Activated CD4-positive, alpha-beta memory T cell treated with anti-CD3 and anti-CD28 coated beads, Interleukin-2, amount 10 ng/mL, durations not matched to agents 7 days and 5 days (primary cell): ENCODE data around the gene DMD. TPM values are rescaled to one million over a fixed set of nuclear protein-coding genes. Genes with fewer than 3 reads are reported as not detected.

Experiments
- CTCF ChIA-PET: fragments of 350-600 bp; sonication (Branson Sonifier 250); formaldehyde crosslinking; loops from one replicate; lab custom pipeline; 2021; ENCODE audit warnings: antibody characterized with exemption, inconsistent platforms; lab: Charles Lee
- POLR2A ChIA-PET: fragments of 350-600 bp; sonication (Branson Sonifier 250); formaldehyde crosslinking; loops from one replicate; lab custom pipeline; 2021; ENCODE audit warnings: antibody characterized with exemption; lab: Charles Lee
- DNase-seq: peaks from one replicate; pipeline ENCODE4 v3.0.0-alpha.2; 2020
- H3K27ac Mint-ChIP-seq: one replicate; pipeline ENCODE4 v1.8.0; 2021; ENCODE audit warnings: mild to moderate bottlenecking, mixed read lengths
- H3K27me3 Mint-ChIP-seq: one replicate; pipeline ENCODE4 v1.8.0; 2021; ENCODE audit warnings: mixed read lengths
- H3K36me3 Mint-ChIP-seq: one replicate; pipeline ENCODE4 v1.8.0; 2021; ENCODE audit warnings: low read depth, mixed read lengths
- H3K4me1 Mint-ChIP-seq: one replicate; pipeline ENCODE4 v1.8.0; 2021; ENCODE audit warnings: mixed read lengths
- H3K4me3 Mint-ChIP-seq: one replicate; pipeline ENCODE4 v1.8.0; 2021; ENCODE audit warnings: mild to moderate bottlenecking, mixed read lengths
- H3K9me3 Mint-ChIP-seq: one replicate; pipeline ENCODE4 v1.8.0; 2021; ENCODE audit warnings: mixed read lengths
- total RNA-seq, 2 experiments: library from RNA; stranded (reverse); gene quantifications; one replicate each; pipeline ENCODE4 v1.2.3, GENCODE V29; 2021

The DMD gene
- total RNA-seq, 2 experiments from 2014 or later = 1.4 to 1.5 TPM

- POLR2A ChIA-PET = no interaction called here
- Mint-ChIP-seq H3K9me3 (no peaks in the 10 kb centered on the region), H3K4me3 (no peak overlapping the region), H3K4me1 (no peaks in the 10 kb centered on the region), H3K27me3 (no peaks in the 10 kb centered on the region), H3K36me3 (no peaks in the 10 kb centered on the region), H3K27ac (no peak overlapping the region)
- no peak for DNase-seq
- CTCF ChIA-PET = no interaction called here
Measured at GRCh38 chrX:32867781-32868523, 343.4 kb downstream of the DMD start.

DNA sequence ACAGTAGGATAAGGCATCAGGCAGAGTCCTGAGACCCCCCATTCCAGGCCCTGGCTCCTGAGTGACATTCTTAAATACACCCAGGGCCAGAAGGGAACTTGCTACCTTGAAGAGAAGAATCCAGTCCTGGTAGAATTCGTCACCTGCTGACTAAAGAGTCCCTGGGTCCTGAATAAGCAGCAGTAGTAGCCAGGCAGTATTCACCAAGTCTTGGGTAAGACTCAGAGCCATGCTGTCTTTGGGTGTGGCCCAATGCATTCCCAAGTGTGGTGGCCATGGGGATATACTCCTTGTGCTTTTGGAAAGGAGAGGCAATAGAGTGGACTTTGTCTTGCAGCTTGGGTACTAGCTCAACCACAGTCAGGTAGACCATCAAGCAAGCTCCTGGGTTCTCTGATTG is 359.1 kb downstream of the DMD start:
- Mint-ChIP-seq H3K27me3 (no peaks in the 10 kb centered on the region), H3K4me1 (no peaks in the 10 kb centered on the region)

DNA sequence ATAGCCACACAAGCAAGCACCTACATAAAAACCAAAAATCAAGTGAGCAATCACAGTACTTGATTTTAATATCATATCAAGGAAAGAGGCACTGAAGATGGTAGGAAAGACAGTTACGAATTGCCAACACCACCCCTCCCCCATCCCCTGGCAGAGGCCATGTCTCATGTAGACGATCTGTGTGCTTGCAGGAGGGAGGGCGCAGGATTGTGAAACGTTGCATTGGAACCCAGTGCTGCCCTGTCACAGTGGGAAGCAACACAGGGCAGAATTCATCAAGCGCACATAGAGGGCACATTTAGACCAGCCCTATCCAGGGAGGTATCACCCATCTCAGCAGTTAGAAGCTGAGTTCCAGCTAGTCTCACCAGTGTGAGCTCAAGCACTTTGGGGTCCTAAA is 359.8 kb downstream of the DMD start:
- no peak for DNase-seq
- H3K36me3 Mint-ChIP-seq = no peaks in the 10 kb centered on the region
- ChIA-PET CTCF (no interaction called here), POLR2A (no interaction called here)
- no peak overlapping the region for H3K27ac Mint-ChIP-seq
- H3K27me3 Mint-ChIP-seq = no peaks in the 10 kb centered on the region
- peaks cover 3% of the 10 kb centered on the region for H3K9me3 Mint-ChIP-seq
- no peaks in the 10 kb centered on the region for H3K4me1 Mint-ChIP-seq
- H3K4me3 Mint-ChIP-seq = no peak overlapping the region

More for the DNA sequence above, 359.1 kb downstream of the DMD start:
- Mint-ChIP-seq H3K4me3 (no peak overlapping the region), H3K9me3 (peaks cover 3% of the 10 kb centered on the region), H3K27ac (no peak overlapping the region), H3K36me3 (no peaks in the 10 kb centered on the region)
- CTCF ChIA-PET = no interaction called here
- DNase-seq = no peak
- POLR2A ChIA-PET = no interaction called here

DNA sequence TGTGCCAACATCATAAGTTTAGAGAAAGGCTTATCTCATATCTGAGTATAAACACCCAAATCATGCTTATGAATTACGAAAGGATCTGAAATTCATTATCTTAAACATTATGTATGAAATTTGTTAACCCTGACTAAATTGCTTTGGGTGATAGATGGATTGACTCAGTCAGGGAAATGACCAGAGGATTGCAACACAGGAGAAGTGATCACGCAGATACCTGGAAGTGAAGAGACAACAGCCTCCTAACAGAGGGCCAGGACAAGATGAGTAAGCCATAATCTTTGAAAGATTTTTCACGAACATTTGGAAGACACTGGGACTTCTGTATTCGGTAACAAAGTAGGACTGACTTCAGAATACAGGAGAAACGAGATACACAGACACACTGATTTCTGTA is 363.4 kb downstream of the DMD start:
- Mint-ChIP-seq H3K27ac (no peak overlapping the region), H3K36me3 (no peaks in the 10 kb centered on the region), H3K4me1 (no peaks in the 10 kb centered on the region), H3K4me3 (no peak overlapping the region), H3K9me3 (peaks cover 5% of the 10 kb centered on the region), H3K27me3 (no peaks in the 10 kb centered on the region)
- ChIA-PET CTCF (no interaction called here), POLR2A (no interaction called here)
- no peak for DNase-seq

DNA sequence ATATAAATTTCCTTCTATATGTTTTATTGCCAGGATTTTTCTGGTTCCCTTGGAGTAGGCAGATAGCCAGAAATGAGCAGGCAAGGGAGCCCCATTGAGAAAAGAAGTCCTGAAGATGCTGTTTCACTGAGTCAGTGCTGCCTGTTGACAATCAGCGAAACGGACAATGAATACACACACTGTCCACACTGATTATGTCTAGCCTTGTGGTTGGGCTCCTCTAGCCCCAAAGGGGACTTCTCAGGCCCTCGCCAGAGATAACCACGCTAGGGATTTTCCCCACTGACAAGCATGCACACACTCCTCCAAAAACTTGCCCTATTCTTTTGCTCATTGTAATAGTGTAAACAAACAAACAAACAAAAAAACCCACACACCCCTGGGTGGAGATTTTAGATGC is 369.3 kb downstream of the DMD start:
- Mint-ChIP-seq H3K27ac (no peak overlapping the region), H3K27me3 (no peaks in the 10 kb centered on the region), H3K4me3 (no peak overlapping the region), H3K36me3 (no peaks in the 10 kb centered on the region), H3K4me1 (no peaks in the 10 kb centered on the region), H3K9me3 (peaks cover 5% of the 10 kb centered on the region)
- ChIA-PET POLR2A (no interaction called here), CTCF (no interaction called here)
- no peak for DNase-seq

- H3K4me3 Mint-ChIP-seq = no peak overlapping the region
- CTCF ChIA-PET = no interaction called here
- H3K27me3 Mint-ChIP-seq = no peaks in the 10 kb centered on the region
- no peaks in the 10 kb centered on the region for H3K36me3 Mint-ChIP-seq
- POLR2A ChIA-PET = no interaction called here
- peaks cover 5% of the 10 kb centered on the region for H3K9me3 Mint-ChIP-seq
- no peak overlapping the region for H3K27ac Mint-ChIP-seq
- no peak for DNase-seq
- H3K4me1 Mint-ChIP-seq = no peaks in the 10 kb centered on the region
Measured at GRCh38 chrX:32839781-32840180, 371.6 kb downstream of the DMD start.

DNA sequence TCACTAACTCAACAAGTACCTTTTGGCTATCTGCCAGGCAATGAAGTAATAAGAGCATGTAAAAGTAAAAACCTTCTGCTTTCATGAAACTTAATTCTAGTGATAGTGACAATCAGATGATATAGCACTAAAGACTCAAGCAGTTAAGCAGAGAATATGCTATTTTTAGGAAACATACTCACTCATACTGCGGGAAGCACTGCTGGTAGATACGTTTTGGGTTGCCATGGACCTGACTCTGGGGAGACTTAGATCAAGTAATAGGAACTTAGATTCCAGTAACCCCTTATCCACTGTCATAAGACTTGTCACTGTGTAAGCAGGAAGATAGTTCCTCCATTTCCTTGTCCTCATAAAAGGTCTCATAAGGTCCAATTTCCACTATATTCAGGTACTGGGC is 386.3 kb downstream of the DMD start:
- CTCF ChIA-PET = no interaction called here

GRCh38 chrX:32804034-32804433 is 407.3 kb downstream of the DMD start:
- H3K36me3 Mint-ChIP-seq = no peaks in the 10 kb centered on the region
- H3K27me3 Mint-ChIP-seq = no peaks in the 10 kb centered on the region
- no peak overlapping the region for H3K27ac Mint-ChIP-seq
- no peaks in the 10 kb centered on the region for H3K9me3 Mint-ChIP-seq
- CTCF ChIA-PET = no interaction called here
- DNase-seq = no peak
- POLR2A ChIA-PET = no interaction called here
- H3K4me1 Mint-ChIP-seq = no peaks in the 10 kb centered on the region
- no peak overlapping the region for H3K4me3 Mint-ChIP-seq

More for the DNA sequence above, 386.3 kb downstream of the DMD start:
- Mint-ChIP-seq H3K27me3 (no peaks in the 10 kb centered on the region), H3K9me3 (no peaks in the 10 kb centered on the region), H3K4me3 (no peak overlapping the region), H3K27ac (no peak overlapping the region), H3K36me3 (no peaks in the 10 kb centered on the region), H3K4me1 (no peaks in the 10 kb centered on the region)
- POLR2A ChIA-PET = no interaction called here
- no peak for DNase-seq

DNA sequence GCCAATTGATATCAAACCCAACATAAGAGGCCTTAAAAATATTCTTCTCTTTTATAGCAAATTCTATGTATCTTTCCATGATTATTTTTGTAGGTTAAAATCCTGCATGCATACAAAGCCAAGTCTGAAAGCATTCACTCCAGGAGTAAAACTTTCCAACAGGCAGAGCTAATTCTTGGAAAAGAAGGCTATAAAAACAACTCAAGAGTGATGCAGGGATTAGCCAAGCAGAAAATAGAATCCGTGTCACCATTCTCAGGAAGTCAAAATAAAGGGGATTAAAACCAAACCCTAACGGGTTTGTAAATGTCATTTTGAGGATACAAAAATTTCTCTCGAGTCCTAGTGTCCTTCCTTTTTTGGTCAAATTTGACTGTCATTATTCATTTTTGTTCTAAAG is 412.4 kb downstream of the DMD start:
- ChIA-PET POLR2A (no interaction called here), CTCF (no interaction called here)
- H3K4me1 Mint-ChIP-seq = no peaks in the 10 kb centered on the region
- H3K27me3 Mint-ChIP-seq = no peaks in the 10 kb centered on the region
- no peaks in the 10 kb centered on the region for H3K9me3 Mint-ChIP-seq
- no peaks in the 10 kb centered on the region for H3K36me3 Mint-ChIP-seq
- no peak for DNase-seq
- no peak overlapping the region for H3K27ac Mint-ChIP-seq
- H3K4me3 Mint-ChIP-seq = no peak overlapping the region

DNA sequence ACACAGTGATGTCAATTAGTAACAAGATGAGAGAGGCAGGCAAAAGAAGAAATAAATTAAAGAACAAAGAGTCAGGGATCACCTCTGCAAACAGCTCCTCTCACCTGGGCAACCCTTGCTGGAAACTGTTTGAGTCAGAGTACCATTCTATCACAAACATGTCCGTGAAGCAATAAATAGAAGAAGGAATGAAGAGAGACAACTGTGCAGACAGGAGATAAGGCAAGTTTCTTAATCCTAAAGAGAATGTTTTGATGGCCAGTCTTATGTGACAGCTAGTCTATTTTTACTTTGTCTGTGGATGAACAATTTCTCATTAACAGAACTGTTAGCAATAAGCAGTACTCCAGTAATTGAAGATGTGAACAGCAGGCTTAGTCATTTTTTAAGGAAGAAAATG is 422.4 kb downstream of the DMD start:
- H3K4me3 Mint-ChIP-seq = no peak overlapping the region

GRCh38 chrX:32780109-32780508 is 431.2 kb downstream of the DMD start:
- Mint-ChIP-seq H3K4me3 (no peak overlapping the region), H3K9me3 (no peaks in the 10 kb centered on the region), H3K4me1 (no peaks in the 10 kb centered on the region), H3K36me3 (no peaks in the 10 kb centered on the region), H3K27me3 (no peaks in the 10 kb centered on the region), H3K27ac (no peak overlapping the region)
- POLR2A ChIA-PET = no interaction called here
- CTCF ChIA-PET = no interaction called here
- no peak for DNase-seq

More for the DNA sequence above, 422.4 kb downstream of the DMD start:
- CTCF ChIA-PET = no interaction called here
- no peak overlapping the region for H3K27ac Mint-ChIP-seq
- H3K27me3 Mint-ChIP-seq = no peaks in the 10 kb centered on the region
- no peaks in the 10 kb centered on the region for H3K4me1 Mint-ChIP-seq
- no peaks in the 10 kb centered on the region for H3K36me3 Mint-ChIP-seq
- POLR2A ChIA-PET = no interaction called here
- no peak for DNase-seq
- no peaks in the 10 kb centered on the region for H3K9me3 Mint-ChIP-seq

DNA sequence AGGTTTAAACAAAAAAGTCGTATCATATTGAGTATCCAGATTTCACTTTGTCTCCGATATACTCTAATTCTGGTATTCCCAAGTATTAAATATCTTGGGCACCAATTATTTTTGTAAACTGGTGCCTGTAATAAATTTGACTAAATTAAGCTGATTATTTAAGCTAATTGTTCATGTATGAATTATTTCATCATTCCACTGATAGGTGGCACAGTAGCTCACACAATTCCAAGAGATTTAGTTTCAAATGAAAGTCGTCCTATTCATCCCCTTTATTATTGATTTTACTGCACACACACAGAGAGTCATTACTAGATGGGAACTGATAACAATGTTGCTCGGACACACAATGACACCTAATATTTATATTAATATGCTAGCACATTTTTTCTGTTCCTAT is 432.4 kb downstream of the DMD start:
- POLR2A ChIA-PET = no interaction called here
- Mint-ChIP-seq H3K9me3 (no peaks in the 10 kb centered on the region), H3K4me1 (no peaks in the 10 kb centered on the region), H3K36me3 (no peaks in the 10 kb centered on the region), H3K4me3 (no peak overlapping the region), H3K27me3 (no peaks in the 10 kb centered on the region), H3K27ac (no peak overlapping the region)
- CTCF ChIA-PET = no interaction called here
- DNase-seq = no peak

GRCh38 chrX:32774966-32775365 is 436.4 kb downstream of the DMD start:
- Mint-ChIP-seq H3K4me3 (no peak overlapping the region), H3K9me3 (no peaks in the 10 kb centered on the region), H3K4me1 (no peaks in the 10 kb centered on the region), H3K36me3 (no peaks in the 10 kb centered on the region), H3K27me3 (no peaks in the 10 kb centered on the region), H3K27ac (no peak overlapping the region)
- ChIA-PET CTCF (no interaction called here), POLR2A (no interaction called here)
- DNase-seq = no peak

GRCh38 chrX:32749070-32749469 is 462.3 kb downstream of the DMD start:
- H3K4me3 Mint-ChIP-seq = no peak overlapping the region
- H3K27ac Mint-ChIP-seq = no peak overlapping the region
- no peaks in the 10 kb centered on the region for H3K9me3 Mint-ChIP-seq
- H3K4me1 Mint-ChIP-seq = no peaks in the 10 kb centered on the region
- no peaks in the 10 kb centered on the region for H3K36me3 Mint-ChIP-seq
- ChIA-PET POLR2A (no interaction called here), CTCF (no interaction called here)
- H3K27me3 Mint-ChIP-seq = no peaks in the 10 kb centered on the region
- DNase-seq = no peak
